ENCODE results near the gene PLXDC2. TPM values are rescaled to one million over a fixed set of nuclear protein-coding genes. Genes with fewer than 3 reads are reported as not detected.

The PLXDC2 gene
- polyA plus RNA-seq, 6 donors from 2014 or later: 0.15 to 1.3 (median 0.35) TPM; not detected in 1

DNA sequence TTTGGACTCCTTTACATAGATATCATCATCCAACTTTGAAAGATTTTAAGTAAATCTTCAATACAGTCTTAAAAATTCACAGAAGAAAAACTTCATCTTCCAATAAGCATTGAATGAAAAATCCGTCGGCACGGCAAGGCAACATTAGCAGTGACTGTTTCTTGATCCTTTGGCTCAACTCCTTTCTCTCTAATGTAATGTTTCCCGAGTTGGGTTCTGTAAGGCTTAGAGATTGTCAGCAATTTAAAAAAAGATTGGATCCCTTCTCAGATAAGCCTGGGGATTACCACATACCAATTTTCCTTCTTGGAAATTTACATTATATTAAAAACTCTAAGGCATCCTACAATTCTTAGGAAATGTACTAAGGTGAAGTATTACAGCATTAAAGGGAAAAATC, 291.8 kb downstream of the PLXDC2 start:
- ATAC-seq (ENCODE audit: low read depth in 2 of 2) (no peak), DNase-seq (no peak)
- Mint-ChIP-seq H3K9me3 (peaks cover 0 to 4% (median 2%) of the 10 kb centered on the region in 7 donors), H3K4me1 (no peaks in the 10 kb centered on the region), H3K36me3 (no peaks in the 10 kb centered on the region), H3K4me3 (no peak overlapping the region), H3K27me3 (no peaks in the 10 kb centered on the region), H3K27ac (no peak overlapping the region)

DNA sequence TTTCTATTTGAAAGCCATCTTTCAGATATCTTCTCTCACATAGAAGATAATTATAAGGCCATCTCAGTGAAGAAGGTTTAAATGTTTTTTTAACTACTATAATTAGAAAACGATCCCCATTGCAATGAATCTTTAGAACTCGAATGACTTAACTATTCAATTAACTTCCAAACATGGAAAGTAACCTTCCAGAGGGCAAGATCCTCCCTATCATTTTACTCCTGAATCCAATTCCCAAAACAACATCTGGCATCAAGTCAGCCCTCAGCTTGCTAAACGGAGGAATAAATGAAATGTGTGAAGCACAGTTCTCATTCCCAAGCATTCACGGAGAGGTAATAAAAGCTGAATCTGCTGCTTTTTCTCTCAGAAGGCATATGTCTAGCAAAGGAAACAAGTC, 293.4 kb downstream of the PLXDC2 start:
- H3K4me3 Mint-ChIP-seq: no peak overlapping the region
- no peak overlapping the region for H3K27ac Mint-ChIP-seq
- DNase-seq: no peak
- H3K4me1 Mint-ChIP-seq: no peaks in the 10 kb centered on the region
- peaks cover 0 to 7% (median 4%) of the 10 kb centered on the region in 7 donors for H3K9me3 Mint-ChIP-seq
- no peaks in the 10 kb centered on the region for H3K36me3 Mint-ChIP-seq
- no peaks in the 10 kb centered on the region for H3K27me3 Mint-ChIP-seq
- no peak for ATAC-seq (ENCODE audit: low read depth in 2 of 2)

DNA sequence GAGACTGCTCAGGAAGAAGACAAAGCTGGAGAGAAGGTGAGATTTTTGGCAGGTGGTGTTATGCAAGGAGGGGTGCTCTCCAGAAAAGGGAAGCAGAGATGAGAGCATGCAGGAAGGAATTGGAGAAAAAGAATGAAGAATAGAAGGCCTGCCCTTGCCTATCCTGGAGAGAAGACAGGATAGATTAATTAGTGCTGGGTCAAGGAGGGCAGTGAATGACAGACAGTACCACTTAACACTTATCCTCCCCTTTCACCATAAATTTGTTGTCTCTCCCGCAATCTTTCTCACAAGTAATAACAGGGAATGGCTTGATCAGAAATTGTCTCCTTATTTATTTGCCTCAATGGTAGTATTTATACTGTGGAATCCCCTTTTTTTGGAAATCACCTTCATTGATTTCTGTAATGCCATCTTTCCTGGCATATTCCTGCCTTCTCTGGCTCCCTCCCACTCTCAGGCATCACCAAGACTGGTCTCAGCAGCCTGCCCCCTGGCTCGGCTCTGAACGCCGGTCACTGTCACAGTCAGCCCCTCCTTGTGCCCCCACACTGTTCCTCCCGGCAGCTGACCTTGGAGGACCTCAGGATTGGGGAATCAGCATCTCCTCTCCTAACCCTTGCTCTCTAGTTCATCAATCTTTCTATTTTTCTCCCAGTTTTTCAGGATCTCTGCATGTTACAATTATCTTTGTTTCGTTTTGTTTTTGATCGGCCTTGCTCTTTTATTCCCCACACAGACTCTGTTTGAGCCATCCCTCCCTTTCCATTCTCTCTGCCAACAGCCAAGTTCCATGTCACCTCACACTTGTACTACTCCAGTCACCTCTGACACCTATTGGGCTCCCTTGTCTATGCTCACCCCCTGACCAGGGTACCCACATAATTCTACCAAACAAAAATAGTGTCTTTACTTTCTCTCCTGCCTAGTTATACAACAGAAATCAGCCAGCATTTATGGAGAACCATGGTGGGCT, 294.2 kb downstream of the PLXDC2 start:
- no peak for DNase-seq
- no peak for ATAC-seq (ENCODE audit: low read depth in 2 of 2)
- H3K36me3 Mint-ChIP-seq: no peaks in the 10 kb centered on the region
- no peak overlapping the region for H3K4me3 Mint-ChIP-seq
- H3K27ac Mint-ChIP-seq: no peak overlapping the region
- H3K4me1 Mint-ChIP-seq: no peaks in the 10 kb centered on the region
- H3K9me3 Mint-ChIP-seq: peaks cover 0 to 7% (median 4%) of the 10 kb centered on the region in 7 donors
- no peaks in the 10 kb centered on the region for H3K27me3 Mint-ChIP-seq

DNA sequence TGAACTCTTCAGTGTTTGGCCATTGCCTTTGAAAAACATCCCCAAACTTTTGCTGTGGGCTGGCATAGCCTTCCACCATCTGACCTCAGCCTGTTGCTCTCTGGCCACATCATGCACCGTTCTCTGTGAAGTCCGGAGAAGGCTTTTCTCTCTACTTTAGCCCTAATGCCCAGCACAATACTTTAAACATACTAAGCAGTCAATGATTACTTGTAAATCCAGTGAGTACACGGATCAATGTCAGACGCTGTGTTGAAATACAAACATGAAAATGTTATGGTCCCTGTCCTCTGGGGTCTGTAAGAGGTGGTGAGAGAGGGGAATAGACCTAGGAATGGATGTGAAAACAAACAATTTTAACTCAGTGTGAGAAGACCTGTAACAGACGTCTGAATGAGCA, 297.9 kb downstream of the PLXDC2 start:
- DNase-seq (no peak), ATAC-seq (ENCODE audit: low read depth in 2 of 2) (no peak)
- Mint-ChIP-seq H3K27ac (no peak overlapping the region), H3K9me3 (peaks cover 0 to 7% (median 4%) of the 10 kb centered on the region in 7 donors), H3K4me3 (no peak overlapping the region), H3K4me1 (no peaks in the 10 kb centered on the region), H3K36me3 (no peaks in the 10 kb centered on the region), H3K27me3 (no peaks in the 10 kb centered on the region)

DNA sequence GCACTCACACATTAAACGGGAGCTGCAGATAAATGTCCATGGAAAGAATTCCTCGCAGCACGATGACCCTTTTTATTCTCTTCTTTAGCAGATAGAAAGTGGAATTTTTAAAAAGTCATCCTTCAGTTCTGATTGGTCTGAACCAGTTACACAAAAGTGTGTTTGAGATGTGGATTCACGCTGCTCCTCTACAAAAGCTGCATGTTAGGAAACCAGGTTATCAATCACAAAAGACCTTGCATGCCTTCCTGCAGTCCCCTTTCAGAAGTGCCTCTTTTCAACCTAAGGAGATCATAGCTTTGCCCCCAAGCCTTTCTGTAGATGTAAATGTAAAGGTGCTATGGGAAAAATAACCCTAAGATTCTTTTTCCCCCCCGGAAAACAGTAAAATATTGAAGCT, 299.7 kb downstream of the PLXDC2 start:
- Mint-ChIP-seq H3K27me3 (no peaks in the 10 kb centered on the region), H3K4me3 (no peak overlapping the region), H3K4me1 (no peaks in the 10 kb centered on the region), H3K9me3 (peaks cover 0 to 9% (median 4%) of the 10 kb centered on the region in 7 donors), H3K36me3 (no peaks in the 10 kb centered on the region), H3K27ac (no peak overlapping the region)
- ATAC-seq (ENCODE audit: low read depth in 2 of 2) (no peak), DNase-seq (no peak)

DNA sequence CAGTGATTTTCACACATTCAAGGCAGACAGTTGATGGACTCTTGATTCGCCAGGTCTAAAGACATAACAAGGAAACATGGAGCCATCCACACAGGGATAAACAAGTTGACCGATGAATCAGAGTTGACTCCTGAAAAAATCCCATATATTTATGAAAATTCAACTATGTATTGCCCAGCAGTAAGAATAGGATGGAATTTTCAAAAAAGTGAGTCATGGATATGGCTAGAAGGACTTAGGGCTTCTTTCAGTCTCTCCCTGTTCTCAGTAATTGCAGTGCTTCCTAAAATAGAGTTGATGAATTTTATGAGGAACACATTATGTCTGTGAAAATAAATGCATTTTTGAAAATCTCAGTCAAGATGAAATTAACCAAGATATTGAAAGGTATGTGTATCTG, 301.2 kb downstream of the PLXDC2 start:
- DNase-seq (no peak), ATAC-seq (ENCODE audit: low read depth in 2 of 2) (no peak)
- H3K4me3 Mint-ChIP-seq: no peak overlapping the region
- H3K27ac Mint-ChIP-seq: no peak overlapping the region
- H3K27me3 Mint-ChIP-seq: no peaks in the 10 kb centered on the region
- H3K4me1 Mint-ChIP-seq: no peaks in the 10 kb centered on the region
- peaks cover 0 to 17% (median 5%) of the 10 kb centered on the region in 7 donors for H3K9me3 Mint-ChIP-seq
- no peaks in the 10 kb centered on the region for H3K36me3 Mint-ChIP-seq

DNA sequence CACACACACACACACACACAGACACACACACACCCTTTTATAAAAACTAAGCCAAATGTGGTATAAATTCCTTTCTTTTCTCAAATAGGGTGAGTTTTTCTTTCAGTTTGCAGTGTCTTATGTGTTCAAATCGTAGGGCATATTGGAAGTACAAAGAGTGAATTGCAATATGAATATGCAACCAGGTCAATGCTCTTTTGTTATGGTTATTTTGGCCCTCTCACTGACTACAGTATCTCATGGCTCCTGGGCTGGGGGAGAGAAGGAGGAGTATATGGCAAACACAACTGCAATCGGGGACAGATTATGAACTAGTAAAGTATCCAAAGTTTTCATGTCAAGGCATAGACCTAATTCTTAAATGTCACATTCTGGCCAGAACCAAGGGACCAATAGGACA, 301.9 kb downstream of the PLXDC2 start:
- ATAC-seq (ENCODE audit: low read depth in 2 of 2): no peak
- DNase-seq: no peak
- Mint-ChIP-seq H3K27ac (no peak overlapping the region), H3K36me3 (no peaks in the 10 kb centered on the region), H3K9me3 (peaks cover 0 to 20% (median 3%) of the 10 kb centered on the region in 7 donors), H3K27me3 (no peaks in the 10 kb centered on the region), H3K4me3 (no peak overlapping the region), H3K4me1 (no peaks in the 10 kb centered on the region)

DNA sequence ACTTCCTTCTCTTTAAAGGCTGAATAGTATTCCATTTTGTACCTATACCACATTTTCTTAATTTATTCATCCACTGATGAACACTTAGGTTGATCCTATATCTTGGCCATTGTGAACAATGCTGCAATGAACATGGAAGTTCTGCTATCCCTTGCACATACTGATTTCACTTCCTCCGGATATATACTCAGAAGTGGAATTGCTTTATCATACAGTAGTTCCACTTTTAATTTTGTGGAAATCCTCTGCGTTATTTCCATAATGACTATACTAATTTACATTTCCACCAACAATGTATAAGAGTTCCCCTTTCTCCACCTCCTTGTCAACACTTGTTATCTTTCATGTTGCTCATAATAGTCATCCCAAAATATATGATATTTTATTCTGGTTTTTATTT, 312.6 kb downstream of the PLXDC2 start:
- Mint-ChIP-seq H3K4me3 (no peak overlapping the region), H3K4me1 (no peaks in the 10 kb centered on the region), H3K9me3 (peaks cover 4 to 15% (median 9%) of the 10 kb centered on the region in 7 donors), H3K27ac (no peak overlapping the region), H3K27me3 (no peaks in the 10 kb centered on the region), H3K36me3 (peaks cover 0 to 4% of the 10 kb centered on the region in 2 donors)
- no peak for ATAC-seq (ENCODE audit: low read depth in 2 of 2)
- no peak for DNase-seq

DNA sequence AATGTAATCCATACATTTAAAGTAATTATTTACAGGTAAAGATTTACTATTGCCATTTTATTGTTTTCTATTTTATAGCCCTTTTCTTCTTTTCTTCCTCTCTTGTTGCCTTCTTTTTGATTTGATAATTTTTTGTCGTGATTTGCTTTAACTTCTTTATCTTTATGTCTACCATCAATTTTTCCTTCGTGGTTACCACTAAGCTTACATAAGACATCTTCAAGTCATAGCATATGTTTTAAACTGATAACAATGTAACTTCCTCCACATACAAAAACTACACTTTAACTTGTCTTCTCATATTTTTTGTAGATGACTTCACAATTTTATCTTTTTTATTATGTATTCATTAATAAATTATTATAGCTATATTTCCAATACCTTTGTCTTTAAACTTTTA, 316.6 kb downstream of the PLXDC2 start:
- H3K27ac Mint-ChIP-seq: no peak overlapping the region
- peaks cover 0 to 7% of the 10 kb centered on the region in 2 donors for H3K36me3 Mint-ChIP-seq
- H3K9me3 Mint-ChIP-seq: peaks cover 6 to 27% (median 13%) of the 10 kb centered on the region in 7 donors
- no peak for DNase-seq
- ATAC-seq (ENCODE audit: low read depth in 2 of 2): no peak
- H3K4me3 Mint-ChIP-seq: no peak overlapping the region
- H3K27me3 Mint-ChIP-seq: no peaks in the 10 kb centered on the region
- H3K4me1 Mint-ChIP-seq: no peaks in the 10 kb centered on the region

DNA sequence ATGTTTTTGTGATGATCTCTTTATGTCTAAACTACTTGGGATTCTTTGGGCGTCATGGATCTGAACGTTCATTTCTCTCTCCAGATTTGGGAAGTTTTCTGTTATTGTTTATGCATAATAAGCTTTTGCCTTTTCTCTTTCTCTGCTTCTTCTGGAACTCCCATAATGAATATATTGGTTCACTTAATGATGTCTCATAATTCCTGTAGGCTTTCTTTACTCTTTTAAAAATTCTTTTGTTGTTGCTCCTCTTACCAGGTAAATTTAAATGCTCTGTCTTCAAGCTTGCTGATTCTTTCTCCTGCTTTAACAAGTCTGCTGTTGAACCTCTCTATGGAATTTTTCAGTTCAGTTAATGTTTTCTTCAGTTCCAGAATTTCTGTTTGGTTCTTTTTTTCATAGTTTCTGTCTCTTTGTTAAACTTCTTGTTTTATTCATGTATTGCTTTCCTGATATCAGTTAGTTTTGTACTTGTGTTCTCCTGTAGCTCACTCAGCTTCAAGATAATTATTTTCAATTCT, 317.5 kb downstream of the PLXDC2 start:
- Mint-ChIP-seq H3K27ac (no peak overlapping the region), H3K4me3 (no peak overlapping the region), H3K27me3 (no peaks in the 10 kb centered on the region), H3K9me3 (peaks cover 6 to 27% (median 13%) of the 10 kb centered on the region in 7 donors), H3K4me1 (no peaks in the 10 kb centered on the region), H3K36me3 (peaks cover 0 to 7% of the 10 kb centered on the region in 2 donors)
- DNase-seq (no peak), ATAC-seq (ENCODE audit: low read depth in 2 of 2) (no peak)

DNA sequence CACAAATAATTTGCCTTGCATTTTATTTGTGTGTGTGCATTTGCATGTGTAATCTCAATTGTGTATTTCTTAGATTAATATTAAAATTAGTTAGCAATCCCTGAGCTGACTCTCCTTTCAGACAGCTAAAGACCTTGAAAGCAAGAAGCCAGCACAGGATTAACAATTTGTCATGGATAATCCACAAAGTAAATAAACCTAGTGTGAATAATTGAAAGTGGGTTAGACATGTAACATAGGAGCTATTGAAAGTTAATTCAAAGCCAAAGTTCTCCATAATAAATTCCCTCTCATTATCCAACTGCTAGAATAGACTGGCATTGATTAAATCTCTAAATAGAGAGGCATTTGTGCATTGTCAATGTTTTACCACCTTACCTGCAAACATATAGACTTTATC, 326.1 kb downstream of the PLXDC2 start:
- DNase-seq (no peak), ATAC-seq (ENCODE audit: low read depth in 2 of 2) (no peak)
- Mint-ChIP-seq H3K27me3 (no peaks in the 10 kb centered on the region), H3K4me3 (no peak overlapping the region), H3K27ac (no peak overlapping the region), H3K4me1 (no peaks in the 10 kb centered on the region), H3K9me3 (peaks cover 0 to 9% (median 0%) of the 10 kb centered on the region in 7 donors), H3K36me3 (no peaks in the 10 kb centered on the region)

DNA sequence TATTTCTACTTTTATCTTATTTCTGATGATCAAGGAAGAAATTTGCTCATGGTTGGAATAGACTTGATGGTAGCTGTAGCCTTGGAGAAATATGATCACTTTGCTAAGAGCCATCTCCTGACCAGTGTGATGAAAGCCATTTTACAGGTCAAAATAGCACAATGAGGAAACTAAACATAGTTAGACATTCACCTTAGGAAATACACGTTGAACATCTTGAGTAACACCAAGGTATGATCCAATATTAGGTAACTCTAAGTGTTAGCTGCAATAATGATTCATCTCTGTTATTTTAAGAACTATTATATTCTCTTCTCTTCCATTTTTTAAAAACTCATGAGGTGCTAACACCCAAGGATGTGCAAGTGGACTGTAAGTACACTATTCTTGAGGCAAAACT, 328.0 kb downstream of the PLXDC2 start:
- no peaks in the 10 kb centered on the region for H3K4me1 Mint-ChIP-seq
- H3K4me3 Mint-ChIP-seq: no peak overlapping the region
- H3K27me3 Mint-ChIP-seq: no peaks in the 10 kb centered on the region
- no peak overlapping the region for H3K27ac Mint-ChIP-seq
- peaks cover 0 to 4% (median 0%) of the 10 kb centered on the region in 7 donors for H3K9me3 Mint-ChIP-seq
- no peaks in the 10 kb centered on the region for H3K36me3 Mint-ChIP-seq
- DNase-seq: no peak
- ATAC-seq (ENCODE audit: low read depth in 2 of 2): no peak

DNA sequence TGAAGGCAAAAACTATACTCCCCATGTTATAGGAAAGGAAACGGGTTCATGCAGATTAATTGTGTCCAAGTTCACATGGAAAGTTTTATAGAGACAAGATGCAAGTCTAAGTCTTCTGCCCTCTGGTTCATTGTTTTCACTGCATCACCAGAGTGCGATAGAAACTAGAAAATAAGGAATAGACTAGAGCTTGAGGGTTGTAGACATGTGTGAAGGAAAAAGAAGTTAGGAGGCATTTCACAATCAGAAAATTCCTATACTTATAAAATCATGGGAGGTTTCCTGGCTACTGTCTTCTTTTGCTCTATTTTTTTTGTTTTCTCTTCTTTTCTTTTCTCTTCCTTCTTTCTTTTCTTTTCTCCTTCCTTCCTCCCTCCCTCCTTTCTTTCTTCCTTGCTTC, 329.8 kb downstream of the PLXDC2 start:
- ATAC-seq (ENCODE audit: low read depth in 2 of 2) (no peak), DNase-seq (no peak)
- Mint-ChIP-seq H3K4me3 (no peak overlapping the region), H3K36me3 (no peaks in the 10 kb centered on the region), H3K27ac (no peak overlapping the region), H3K9me3 (peaks cover 0 to 3% (median 0%) of the 10 kb centered on the region in 7 donors), H3K4me1 (no peaks in the 10 kb centered on the region), H3K27me3 (no peaks in the 10 kb centered on the region)

DNA sequence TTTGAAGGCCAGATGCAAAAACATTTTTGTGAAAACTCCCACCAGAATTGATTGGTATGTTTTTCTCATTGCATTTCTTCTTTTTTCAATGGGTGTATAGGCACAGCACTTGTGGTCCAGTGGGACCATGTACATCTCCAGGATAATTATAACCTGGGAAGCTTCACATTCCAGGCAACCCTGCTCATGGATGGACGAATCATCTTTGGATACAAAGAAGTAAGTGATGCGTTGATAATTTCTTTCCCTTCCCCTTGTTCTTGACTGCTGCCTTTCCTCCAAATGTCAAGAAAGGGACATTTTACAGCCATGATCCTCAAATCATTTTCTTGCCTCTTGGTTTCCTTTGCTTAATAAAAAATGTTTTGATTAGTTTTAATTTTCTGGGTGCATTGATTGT, 331.5 kb downstream of the PLXDC2 start:
- no peak for DNase-seq
- no peaks in the 10 kb centered on the region for H3K27me3 Mint-ChIP-seq
- ATAC-seq (ENCODE audit: low read depth in 2 of 2): no peak
- no peaks in the 10 kb centered on the region for H3K36me3 Mint-ChIP-seq
- no peak overlapping the region for H3K27ac Mint-ChIP-seq
- peaks cover 0 to 3% (median 0%) of the 10 kb centered on the region in 7 donors for H3K9me3 Mint-ChIP-seq
- H3K4me1 Mint-ChIP-seq: no peaks in the 10 kb centered on the region
- H3K4me3 Mint-ChIP-seq: no peak overlapping the region

Data from naive B cell (primary cell).